ENCODE data around the gene ITPR2.

DNA sequence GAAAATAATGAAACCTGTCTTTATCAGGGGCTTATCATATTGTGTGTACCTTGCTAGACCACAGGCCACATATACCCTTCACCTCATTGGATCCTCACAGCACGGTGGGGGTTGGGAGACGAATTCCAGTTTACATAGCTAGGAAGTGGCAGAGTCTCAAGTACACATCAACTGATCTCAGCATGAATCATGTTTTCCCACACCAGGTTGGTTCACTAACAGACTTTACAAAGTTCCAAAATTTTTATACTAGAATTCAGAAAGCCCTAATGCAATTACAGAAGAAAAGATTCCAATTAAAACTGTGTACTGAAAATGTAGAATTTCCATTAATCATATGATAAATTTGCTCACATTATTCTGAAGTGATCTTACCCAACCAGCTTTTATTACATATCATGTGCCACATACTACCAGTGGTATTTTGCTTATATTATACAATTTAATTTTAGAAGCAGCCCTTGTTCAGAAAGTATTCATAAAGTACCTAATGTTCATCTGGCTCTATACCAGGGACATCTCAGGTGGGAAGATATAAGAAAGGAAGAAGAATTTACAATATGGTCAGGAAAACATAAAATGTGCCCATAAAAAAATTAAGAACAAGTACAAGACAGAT is 196.2 kb downstream of the ITPR2 start:
- TF ChIP-seq, protein P1, sequence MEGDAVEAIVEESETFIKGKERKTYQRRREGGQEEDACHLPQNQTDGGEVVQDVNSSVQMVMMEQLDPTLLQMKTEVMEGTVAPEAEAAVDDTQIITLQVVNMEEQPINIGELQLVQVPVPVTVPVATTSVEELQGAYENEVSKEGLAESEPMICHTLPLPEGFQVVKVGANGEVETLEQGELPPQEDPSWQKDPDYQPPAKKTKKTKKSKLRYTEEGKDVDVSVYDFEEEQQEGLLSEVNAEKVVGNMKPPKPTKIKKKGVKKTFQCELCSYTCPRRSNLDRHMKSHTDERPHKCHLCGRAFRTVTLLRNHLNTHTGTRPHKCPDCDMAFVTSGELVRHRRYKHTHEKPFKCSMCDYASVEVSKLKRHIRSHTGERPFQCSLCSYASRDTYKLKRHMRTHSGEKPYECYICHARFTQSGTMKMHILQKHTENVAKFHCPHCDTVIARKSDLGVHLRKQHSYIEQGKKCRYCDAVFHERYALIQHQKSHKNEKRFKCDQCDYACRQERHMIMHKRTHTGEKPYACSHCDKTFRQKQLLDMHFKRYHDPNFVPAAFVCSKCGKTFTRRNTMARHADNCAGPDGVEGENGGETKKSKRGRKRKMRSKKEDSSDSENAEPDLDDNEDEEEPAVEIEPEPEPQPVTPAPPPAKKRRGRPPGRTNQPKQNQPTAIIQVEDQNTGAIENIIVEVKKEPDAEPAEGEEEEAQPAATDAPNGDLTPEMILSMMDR (IDR thresholded peaks at IDR 0.05; ENCODE audit: low read length), result no peak
- TF ChIP-seq EZH2phosphoT487 (IDR thresholded peaks at IDR 0.05; ENCODE audit: low read length), result no peak

All from MM.1S (cell line).